GM10266 (cell line): ENCODE measurements around the gene SLC26A4.

ENCODE experiments used
- DNase-seq: peaks from one replicate; pipeline ENCODE4 v3.0.0; 2012; ENCODE audit errors: extremely low spot score
- CTCF ChIP-seq: IDR thresholded peaks from 2 replicates; pipeline ENCODE4 v1.5.1; 2012; ENCODE audit warnings: mild to moderate bottlenecking, low read depth; ENCODE audit not compliant: control insufficient read depth, insufficient read depth; ENCODE audit errors: missing control alignments

The SLC26A4 gene

GRCh38 chr7:107721286-107721685, 60.7 kb downstream of the SLC26A4 start:
- TF ChIP-seq CTCF: no peak
- no peak for DNase-seq

- no peak for TF ChIP-seq CTCF
- no peak for DNase-seq
These were observed 62.6 kb downstream of the SLC26A4 start for GRCh38 chr7:107723255-107723654.

GRCh38 chr7:107725138-107725740, 64.6 kb downstream of the SLC26A4 start:
- peak; percentile 58 for DNase-seq
- peak; percentile 66 for TF ChIP-seq CTCF

DNA sequence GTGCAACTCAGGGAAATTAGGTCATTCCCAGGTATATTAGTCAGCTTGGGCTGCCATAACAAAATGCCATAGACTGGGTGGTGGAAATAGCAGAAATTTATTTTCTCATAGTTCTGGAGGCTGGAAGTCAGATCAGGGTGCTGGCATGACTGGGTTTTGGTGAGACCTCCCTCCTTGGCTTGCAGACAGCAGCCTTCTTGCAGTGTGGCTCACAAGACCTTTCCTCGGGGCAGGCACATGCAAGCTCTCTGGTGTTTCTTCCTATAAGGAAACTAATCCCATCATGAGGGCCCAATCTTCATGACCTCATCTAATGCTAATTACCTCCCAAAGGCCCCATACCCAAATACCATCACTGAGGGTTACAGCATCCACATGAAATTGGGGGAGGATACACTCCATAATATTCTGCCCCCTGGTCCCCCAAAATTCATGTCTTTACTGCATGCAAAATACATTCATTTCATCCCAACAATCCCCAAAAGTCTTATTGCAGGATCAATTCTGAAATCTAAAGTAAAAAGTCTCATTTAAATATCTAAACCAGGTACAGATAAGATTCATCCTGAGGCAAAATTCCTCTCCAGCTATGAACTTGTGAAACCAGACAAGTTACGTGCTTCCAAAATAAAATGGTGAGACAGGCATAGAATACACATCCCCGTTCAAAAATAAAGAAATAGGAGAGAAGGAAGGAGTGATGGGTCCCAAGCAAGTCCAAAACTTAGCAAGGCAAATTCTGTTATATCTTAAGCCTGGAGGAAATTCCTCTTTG, 65.9 kb downstream of the SLC26A4 start:
- no peak for DNase-seq
- TF ChIP-seq CTCF: no peak

DNA sequence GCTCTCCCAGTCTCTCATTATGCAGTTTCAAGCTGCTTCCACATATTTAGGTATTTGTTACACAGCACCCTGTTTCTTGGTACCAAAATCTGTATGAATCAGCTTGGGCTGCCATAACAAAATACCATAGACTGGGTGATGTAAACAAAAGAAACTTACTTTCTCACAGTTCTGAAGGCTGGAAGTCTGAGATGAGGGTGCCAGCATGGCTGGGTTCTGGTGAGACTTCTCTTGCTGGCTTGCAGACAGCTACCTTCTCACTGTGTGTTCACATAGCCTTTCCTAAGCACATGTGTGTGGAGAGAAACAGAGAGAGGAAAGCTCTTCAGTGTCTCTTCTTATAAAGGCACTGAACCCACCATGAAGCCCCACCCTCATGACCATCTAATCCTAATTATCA, 67.6 kb downstream of the SLC26A4 start:
- no peak for DNase-seq
- TF ChIP-seq CTCF: no peak

- no peak for TF ChIP-seq CTCF
- DNase-seq: peak; percentile 47
These were observed 82.3 kb downstream of the SLC26A4 start for GRCh38 chr7:107742678-107743566.
